Pons (tissue), 1 donor: ENCODE measurements around the gene FOXJ3.

Experiments
- DNase-seq: peaks from one replicate; pipeline ENCODE4 v3.0.0-alpha.2; 2016; ENCODE audit warnings: low spot score

Gene FOXJ3

GRCh38 chr1:42334240-42335049, 590 bp downstream of the FOXJ3 start:
- peak; percentile 61 for DNase-seq

- DNase-seq = no peak
Measured at GRCh38 chr1:42333662-42334239, 1.3 kb downstream of the FOXJ3 start.

- no peak for DNase-seq
Measured at GRCh38 chr1:42332877-42333276, 2.2 kb downstream of the FOXJ3 start.

GRCh38 chr1:42330215-42330614, 4.8 kb downstream of the FOXJ3 start:
- DNase-seq = no peak

GRCh38 chr1:42328916-42329496, 6.0 kb downstream of the FOXJ3 start:
- DNase-seq = no peak

GRCh38 chr1:42328047-42328625, 6.9 kb downstream of the FOXJ3 start:
- no peak for DNase-seq

- DNase-seq = no peak
Measured at GRCh38 chr1:42325014-42325402, 10.0 kb downstream of the FOXJ3 start.

- no peak for DNase-seq
Measured at GRCh38 chr1:42324398-42325013, 10.5 kb downstream of the FOXJ3 start.

- no peak for DNase-seq
Measured at GRCh38 chr1:42323551-42323950, 11.5 kb downstream of the FOXJ3 start.

- peak; percentile 40 for DNase-seq
Measured at GRCh38 chr1:42322577-42322976, 12.5 kb downstream of the FOXJ3 start.

GRCh38 chr1:42321731-42322130, 13.3 kb downstream of the FOXJ3 start:
- DNase-seq = no peak

- no peak for DNase-seq
Measured at GRCh38 chr1:42320708-42321107, 14.3 kb downstream of the FOXJ3 start.

- DNase-seq = no peak
Measured at GRCh38 chr1:42319871-42320484, 15.1 kb downstream of the FOXJ3 start.

- DNase-seq = peak; percentile 65
Measured at GRCh38 chr1:42319128-42319851, 15.7 kb downstream of the FOXJ3 start.

- DNase-seq = no peak
Measured at GRCh38 chr1:42318601-42319000, 16.4 kb downstream of the FOXJ3 start.

GRCh38 chr1:42317308-42317707, 17.7 kb downstream of the FOXJ3 start:
- no peak for DNase-seq

GRCh38 chr1:42316292-42316691, 18.7 kb downstream of the FOXJ3 start:
- no peak for DNase-seq

- no peak for DNase-seq
Measured at GRCh38 chr1:42315500-42315899, 19.5 kb downstream of the FOXJ3 start.

GRCh38 chr1:42313970-42314369, 21.1 kb downstream of the FOXJ3 start:
- no peak for DNase-seq

- DNase-seq = no peak
Measured at GRCh38 chr1:42312576-42313212, 22.3 kb downstream of the FOXJ3 start.

GRCh38 chr1:42311897-42312296, 23.1 kb downstream of the FOXJ3 start:
- no peak for DNase-seq
